Neural cell (in vitro differentiated cells): ENCODE measurements around the gene ICE1. TPM values are rescaled to one million over a fixed set of nuclear protein-coding genes. Genes with fewer than 3 reads are reported as not detected.

Experiments used
- H2AFZ ChIP-seq: fragments of 200-600, 300-800 bp; sonication (generic), shearing (Covaris generic); 2 replicates; pipeline ENCODE4 v1.6.0; 2014; ENCODE audit warnings: low read depth, mild to moderate bottlenecking, antibody characterized with exemption, low read length, moderate library complexity
- H3F3A ChIP-seq: fragments of 200-600 bp; shearing (Covaris generic); 2 replicates; pipeline ENCODE4 v1.6.1; 2016; ENCODE audit warnings: mild to moderate bottlenecking, moderate library complexity, mixed read lengths, antibody characterized with exemption, low read length; ENCODE audit not compliant: insufficient read depth, poor library complexity, severe bottlenecking
- H3K27ac ChIP-seq: fragments of 200-600, 300-800 bp; sonication (generic), shearing (Covaris generic); 2 replicates; pipeline ENCODE4 v1.5.1; 2014; ENCODE audit warnings: mild to moderate bottlenecking, low read length, moderate library complexity
- H3K27me3 ChIP-seq: fragments of 300-800, 200-600 bp; sonication (generic), shearing (Covaris generic); 2 replicates; pipeline ENCODE4 v1.6.0; 2014; ENCODE audit warnings: mild to moderate bottlenecking, low read depth, low read length, moderate library complexity; ENCODE audit not compliant: insufficient read depth
- H3K36me3 ChIP-seq: fragments of 300-800, 200-600 bp; sonication (generic), shearing (Covaris generic); 2 replicates; pipeline ENCODE4 v1.5.1; 2014; ENCODE audit warnings: mild to moderate bottlenecking, antibody characterized with exemption, low read length, moderate library complexity; ENCODE audit not compliant: insufficient read depth
- H3K4me2 ChIP-seq: fragments of 300-800, 200-600 bp; sonication (generic), shearing (Covaris generic); 2 replicates; pipeline ENCODE4 v1.6.0; 2014; ENCODE audit warnings: mild to moderate bottlenecking, low read length
- H3K4me3 ChIP-seq: fragments of 300-800, 200-600 bp; sonication (generic), shearing (Covaris generic); 2 replicates; pipeline ENCODE4 v1.5.1; 2014; ENCODE audit warnings: mild to moderate bottlenecking, low read length, moderate library complexity
- H3K79me2 ChIP-seq: fragments of 200-600 bp; shearing (Covaris generic); replicated peaks from 2 replicates; pipeline ENCODE4 v1.6.0; 2014; ENCODE audit warnings: mild to moderate bottlenecking, low read length, moderate library complexity; ENCODE audit not compliant: insufficient read depth
- H3K9ac ChIP-seq: fragments of 300-800, 200-600 bp; sonication (generic), shearing (Covaris generic); 2 replicates; pipeline ENCODE4 v1.6.1; 2016; ENCODE audit warnings: mild to moderate bottlenecking, low read length, mixed read lengths
- H3K9me2 ChIP-seq: fragments of 200-600 bp; shearing (Covaris generic); 2 replicates; pipeline ENCODE4 v1.6.1; 2016; ENCODE audit warnings: mild to moderate bottlenecking, low read length, mixed read lengths; ENCODE audit not compliant: insufficient read depth
- H3K9me3 ChIP-seq: fragments of 200-600, 300-800 bp; sonication (generic), shearing (Covaris generic); 2 replicates; pipeline ENCODE4 v1.6.1; 2016; ENCODE audit warnings: mild to moderate bottlenecking, mixed run types, low read length, moderate library complexity, mixed read lengths
- H4K20me1 ChIP-seq: fragments of 200-600 bp; shearing (Covaris generic); 2 replicates; pipeline ENCODE4 v1.6.1; 2016; ENCODE audit warnings: mild to moderate bottlenecking, mixed run types; ENCODE audit not compliant: insufficient read depth
- CTCF ChIP-seq: fragments of 450-650 bp; IDR thresholded peaks from 2 replicates; pipeline ENCODE4 v1.5.1; 2014; ENCODE audit warnings: antibody characterized with exemption, mild to moderate bottlenecking, moderate library complexity; ENCODE audit not compliant: poor library complexity, severe bottlenecking
- EP300 ChIP-seq: fragments of 450-650 bp; conservative IDR thresholded peaks from 2 replicates; pipeline ENCODE4 v1.6.1; 2014; ENCODE audit warnings: antibody characterized with exemption, mild to moderate bottlenecking, moderate library complexity; ENCODE audit not compliant: poor library complexity, severe bottlenecking
- EZH2 ChIP-seq: fragments of 200-600, 300-800 bp; shearing (Covaris generic), sonication (generic); IDR thresholded peaks from 2 replicates; pipeline ENCODE4 v1.6.1; 2014; ENCODE audit warnings: antibody characterized with exemption, low read length, borderline replicate concordance, mild to moderate bottlenecking; ENCODE audit not compliant: insufficient read depth, poor library complexity, severe bottlenecking
- MXI1 ChIP-seq: fragments of 450-650 bp; conservative IDR thresholded peaks from 2 replicates; pipeline ENCODE4 v1.6.1; 2014; ENCODE audit warnings: antibody characterized with exemption, mild to moderate bottlenecking; ENCODE audit not compliant: poor library complexity, severe bottlenecking
- POLR2AphosphoS5 ChIP-seq: IDR thresholded peaks from 2 replicates; pipeline ENCODE4 v1.6.1; 2012
- RAD21 ChIP-seq: fragments of 450-650 bp; conservative IDR thresholded peaks from 2 replicates; pipeline ENCODE4 v1.6.1; 2014; ENCODE audit warnings: antibody characterized with exemption, mild to moderate bottlenecking, moderate library complexity
- SMC3 ChIP-seq: fragments of 450-650 bp; conservative IDR thresholded peaks from 2 replicates; pipeline ENCODE4 v1.6.1; 2014; ENCODE audit warnings: antibody characterized with exemption, mild to moderate bottlenecking, moderate library complexity; ENCODE audit not compliant: poor library complexity
- TAF1 ChIP-seq: IDR thresholded peaks from 2 replicates; pipeline ENCODE4 v1.6.1; 2012; ENCODE audit warnings: low read depth
- polyA plus RNA-seq: library from polyadenylated mRNA; depleted of rRNA; stranded (reverse); fragments of >200 nt; gene quantifications from 2 replicates; pipeline ENCODE4 v1.2.3, GENCODE V29; 2014
- TF ChIP-seq, protein P1 (sequence below): IDR thresholded peaks from 2 replicates; pipeline ENCODE4 v1.6.1; 2012; ENCODE audit warnings: borderline replicate concordance

The ICE1 gene
- polyA plus RNA-seq, 1 donor from 2014 or later = 22.1 TPM

GRCh38 chr5:5437227-5438172, 15.0 kb downstream of the ICE1 start:
- H3K9me2 ChIP-seq = no peaks in the 10 kb centered on the region
- H3F3A ChIP-seq = no peaks in the 10 kb centered on the region
- H3K4me3 ChIP-seq = no peak overlapping the region
- H3K79me2 ChIP-seq = peaks cover 20% of the 10 kb centered on the region
- H3K27ac ChIP-seq = no peak overlapping the region
- H3K9me3 ChIP-seq = no peaks in the 10 kb centered on the region
- H3K4me2 ChIP-seq = no peak overlapping the region
- no peaks in the 10 kb centered on the region for H3K27me3 ChIP-seq
- no peak overlapping the region for H3K9ac ChIP-seq
- H2AFZ ChIP-seq = no peak overlapping the region
- TF ChIP-seq CTCF (no peak), TAF1 (no peak), POLR2AphosphoS5 (no peak), EP300 (no peak), MXI1 (no peak), EZH2 (no peak), RAD21 (no peak), SMC3 (no peak)
- TF ChIP-seq, protein P1, sequence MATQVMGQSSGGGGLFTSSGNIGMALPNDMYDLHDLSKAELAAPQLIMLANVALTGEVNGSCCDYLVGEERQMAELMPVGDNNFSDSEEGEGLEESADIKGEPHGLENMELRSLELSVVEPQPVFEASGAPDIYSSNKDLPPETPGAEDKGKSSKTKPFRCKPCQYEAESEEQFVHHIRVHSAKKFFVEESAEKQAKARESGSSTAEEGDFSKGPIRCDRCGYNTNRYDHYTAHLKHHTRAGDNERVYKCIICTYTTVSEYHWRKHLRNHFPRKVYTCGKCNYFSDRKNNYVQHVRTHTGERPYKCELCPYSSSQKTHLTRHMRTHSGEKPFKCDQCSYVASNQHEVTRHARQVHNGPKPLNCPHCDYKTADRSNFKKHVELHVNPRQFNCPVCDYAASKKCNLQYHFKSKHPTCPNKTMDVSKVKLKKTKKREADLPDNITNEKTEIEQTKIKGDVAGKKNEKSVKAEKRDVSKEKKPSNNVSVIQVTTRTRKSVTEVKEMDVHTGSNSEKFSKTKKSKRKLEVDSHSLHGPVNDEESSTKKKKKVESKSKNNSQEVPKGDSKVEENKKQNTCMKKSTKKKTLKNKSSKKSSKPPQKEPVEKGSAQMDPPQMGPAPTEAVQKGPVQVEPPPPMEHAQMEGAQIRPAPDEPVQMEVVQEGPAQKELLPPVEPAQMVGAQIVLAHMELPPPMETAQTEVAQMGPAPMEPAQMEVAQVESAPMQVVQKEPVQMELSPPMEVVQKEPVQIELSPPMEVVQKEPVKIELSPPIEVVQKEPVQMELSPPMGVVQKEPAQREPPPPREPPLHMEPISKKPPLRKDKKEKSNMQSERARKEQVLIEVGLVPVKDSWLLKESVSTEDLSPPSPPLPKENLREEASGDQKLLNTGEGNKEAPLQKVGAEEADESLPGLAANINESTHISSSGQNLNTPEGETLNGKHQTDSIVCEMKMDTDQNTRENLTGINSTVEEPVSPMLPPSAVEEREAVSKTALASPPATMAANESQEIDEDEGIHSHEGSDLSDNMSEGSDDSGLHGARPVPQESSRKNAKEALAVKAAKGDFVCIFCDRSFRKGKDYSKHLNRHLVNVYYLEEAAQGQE = no peak
- H3K36me3 ChIP-seq = no peaks in the 10 kb centered on the region
- no peaks in the 10 kb centered on the region for H4K20me1 ChIP-seq

- no peaks in the 10 kb centered on the region for H4K20me1 ChIP-seq
- TF ChIP-seq TAF1 = no peak
- TF ChIP-seq EZH2 = no peak
- no peak for TF ChIP-seq SMC3
- TF ChIP-seq, protein P1 = no peak
- TF ChIP-seq MXI1 = no peak
- no peak for TF ChIP-seq CTCF
- TF ChIP-seq POLR2AphosphoS5 = no peak
- no peak for TF ChIP-seq RAD21
- TF ChIP-seq EP300 = no peak
- no peak overlapping the region for H3K4me2 ChIP-seq
- no peak overlapping the region for H2AFZ ChIP-seq
- H3K9ac ChIP-seq = no peak overlapping the region
- no peak overlapping the region for H3K27ac ChIP-seq
- H3F3A ChIP-seq = no peaks in the 10 kb centered on the region
- H3K9me3 ChIP-seq = no peaks in the 10 kb centered on the region
- H3K27me3 ChIP-seq = no peaks in the 10 kb centered on the region
- no peaks in the 10 kb centered on the region for H3K79me2 ChIP-seq
- H3K9me2 ChIP-seq = no peaks in the 10 kb centered on the region
- H3K36me3 ChIP-seq = peaks cover 5% of the 10 kb centered on the region
- H3K4me3 ChIP-seq = no peak overlapping the region
Measured at GRCh38 chr5:5451863-5452262, 29.4 kb downstream of the ICE1 start.
